ENCODE data around the gene SMIM36.
"Not testable (repeated sequence)": the region's sequence is repeated elsewhere in the genome, so short reads cannot be mapped to it uniquely, and the experiment has no call there.

The SMIM36 gene

GRCh38 chr17:55453839-55454557, 57.3 kb downstream of the SMIM36 start:
- ATAC-seq (no peak), DNase-seq (no peak)
- peaks cover 14% of the 10 kb centered on the region for H3K27me3 Mint-ChIP-seq
- H3K4me3 Mint-ChIP-seq = no peak overlapping the region
- H3K9me3 Mint-ChIP-seq = no peaks in the 10 kb centered on the region
- no peaks in the 10 kb centered on the region for H3K36me3 Mint-ChIP-seq (ENCODE audit: low read depth)
- H3K4me1 Mint-ChIP-seq = peaks cover 11% of the 10 kb centered on the region
- H3K27ac Mint-ChIP-seq = no peak overlapping the region

GRCh38 chr17:55452139-55452790, 59.0 kb downstream of the SMIM36 start:
- Mint-ChIP-seq H3K9me3 (peaks cover 5% of the 10 kb centered on the region), H3K4me3 (no peak overlapping the region), H3K27ac (no peak overlapping the region), H3K27me3 (peaks cover 13% of the 10 kb centered on the region), H3K36me3 (ENCODE audit: low read depth) (no peaks in the 10 kb centered on the region), H3K4me1 (peaks cover 2% of the 10 kb centered on the region)
- no peak for ATAC-seq
- no peak for DNase-seq

GRCh38 chr17:55451758-55452138, 59.5 kb downstream of the SMIM36 start:
- Mint-ChIP-seq H3K27ac (no peak overlapping the region), H3K4me3 (no peak overlapping the region), H3K4me1 (peaks cover 2% of the 10 kb centered on the region), H3K36me3 (ENCODE audit: low read depth) (no peaks in the 10 kb centered on the region), H3K9me3 (peaks cover 5% of the 10 kb centered on the region), H3K27me3 (peaks cover 12% of the 10 kb centered on the region)
- DNase-seq (no peak), ATAC-seq (no peak)

GRCh38 chr17:55451203-55451641, 60.0 kb downstream of the SMIM36 start:
- peaks cover 10% of the 10 kb centered on the region for H3K27me3 Mint-ChIP-seq
- no peak for DNase-seq
- H3K27ac Mint-ChIP-seq = no peak overlapping the region
- peaks cover 5% of the 10 kb centered on the region for H3K9me3 Mint-ChIP-seq
- H3K36me3 Mint-ChIP-seq (ENCODE audit: low read depth) = no peaks in the 10 kb centered on the region
- peaks cover 2% of the 10 kb centered on the region for H3K4me1 Mint-ChIP-seq
- no peak for ATAC-seq
- no peak overlapping the region for H3K4me3 Mint-ChIP-seq

- Mint-ChIP-seq H3K36me3 (ENCODE audit: low read depth) (no peaks in the 10 kb centered on the region), H3K4me3 (no peak overlapping the region), H3K9me3 (peaks cover 5% of the 10 kb centered on the region), H3K27me3 (peaks cover 6% of the 10 kb centered on the region), H3K27ac (no peak overlapping the region), H3K4me1 (peaks cover 2% of the 10 kb centered on the region)
- ATAC-seq (no peak), DNase-seq (no peak)
These were observed 60.9 kb downstream of the SMIM36 start for GRCh38 chr17:55450232-55450825.

GRCh38 chr17:55448681-55449080, 62.6 kb downstream of the SMIM36 start:
- ATAC-seq = no peak
- Mint-ChIP-seq H3K27ac (no peak overlapping the region), H3K27me3 (peaks cover under 1% of the 10 kb centered on the region), H3K36me3 (ENCODE audit: low read depth) (no peaks in the 10 kb centered on the region), H3K4me3 (no peak overlapping the region), H3K9me3 (peaks cover 5% of the 10 kb centered on the region), H3K4me1 (peaks cover 7% of the 10 kb centered on the region)
- DNase-seq = no peak

- Mint-ChIP-seq H3K36me3 (ENCODE audit: low read depth) (no peaks in the 10 kb centered on the region), H3K4me1 (peaks cover 5% of the 10 kb centered on the region), H3K9me3 (peaks cover 5% of the 10 kb centered on the region), H3K4me3 (no peak overlapping the region), H3K27me3 (no peaks in the 10 kb centered on the region), H3K27ac (no peak overlapping the region)
- no peak for ATAC-seq
- no peak for DNase-seq
These were observed 64.6 kb downstream of the SMIM36 start for GRCh38 chr17:55446581-55447205.

- not testable (repeated sequence) for H3K36me3 Mint-ChIP-seq (ENCODE audit: low read depth); H3K27ac Mint-ChIP-seq; H3K4me1 Mint-ChIP-seq; DNase-seq; H3K4me3 Mint-ChIP-seq; H3K27me3 Mint-ChIP-seq; ATAC-seq; H3K9me3 Mint-ChIP-seq
These were observed 65.2 kb downstream of the SMIM36 start for GRCh38 chr17:55446004-55446403.

GRCh38 chr17:55444471-55445441, 66.5 kb downstream of the SMIM36 start:
- peaks cover 5% of the 10 kb centered on the region for H3K4me1 Mint-ChIP-seq
- peaks cover 4% of the 10 kb centered on the region for H3K27me3 Mint-ChIP-seq
- no peak overlapping the region for H3K4me3 Mint-ChIP-seq
- H3K27ac Mint-ChIP-seq = peak overlapping the region; percentile 38
- H3K9me3 Mint-ChIP-seq = peaks cover 5% of the 10 kb centered on the region
- no peaks in the 10 kb centered on the region for H3K36me3 Mint-ChIP-seq (ENCODE audit: low read depth)
- ATAC-seq (no peak), DNase-seq (no peak)

GRCh38 chr17:55443904-55444303, 67.3 kb downstream of the SMIM36 start:
- Mint-ChIP-seq H3K27ac (no peak overlapping the region), H3K4me3 (no peak overlapping the region), H3K36me3 (ENCODE audit: low read depth) (no peaks in the 10 kb centered on the region), H3K27me3 (peaks cover 4% of the 10 kb centered on the region), H3K4me1 (peaks cover 5% of the 10 kb centered on the region), H3K9me3 (peaks cover 5% of the 10 kb centered on the region)
- ATAC-seq (no peak), DNase-seq (no peak)

- H3K4me3 Mint-ChIP-seq = no peak overlapping the region
- H3K27ac Mint-ChIP-seq = no peak overlapping the region
- peaks cover 5% of the 10 kb centered on the region for H3K9me3 Mint-ChIP-seq
- no peaks in the 10 kb centered on the region for H3K36me3 Mint-ChIP-seq (ENCODE audit: low read depth)
- H3K4me1 Mint-ChIP-seq = peaks cover 5% of the 10 kb centered on the region
- peaks cover 4% of the 10 kb centered on the region for H3K27me3 Mint-ChIP-seq
- ATAC-seq (no peak), DNase-seq (no peak)
These were observed 68.1 kb downstream of the SMIM36 start for GRCh38 chr17:55442953-55443683.

GRCh38 chr17:55442462-55442861, 68.8 kb downstream of the SMIM36 start:
- no peaks in the 10 kb centered on the region for H3K36me3 Mint-ChIP-seq (ENCODE audit: low read depth)
- peaks cover under 1% of the 10 kb centered on the region for H3K9me3 Mint-ChIP-seq
- H3K27me3 Mint-ChIP-seq = peaks cover 6% of the 10 kb centered on the region
- no peak for DNase-seq
- no peak overlapping the region for H3K27ac Mint-ChIP-seq
- H3K4me1 Mint-ChIP-seq = peaks cover 9% of the 10 kb centered on the region
- H3K4me3 Mint-ChIP-seq = no peak overlapping the region
- no peak for ATAC-seq

GRCh38 chr17:55441544-55441943, 69.7 kb downstream of the SMIM36 start:
- Mint-ChIP-seq H3K4me1 (peaks cover 19% of the 10 kb centered on the region), H3K9me3 (no peaks in the 10 kb centered on the region), H3K27me3 (peaks cover 6% of the 10 kb centered on the region), H3K4me3 (no peak overlapping the region), H3K36me3 (ENCODE audit: low read depth) (no peaks in the 10 kb centered on the region), H3K27ac (no peak overlapping the region)
- peak; percentile 35 for ATAC-seq
- DNase-seq = no peak
